ENCODE data around the gene GAK.

- TF ChIP-seq CTCF (IDR thresholded peaks at IDR 0.05; ENCODE audit: poor library complexity): no peak
- TF ChIP-seq EZH2 (IDR thresholded peaks at IDR 0.05; ENCODE audit: borderline replicate concordance): no peak
Measured at GRCh38 chr4:837772-838171, 94.3 kb downstream of the GAK start.

Data from hepatocyte (in vitro differentiated cells).